Stimulated activated CD8-positive, alpha-beta memory T cell treated with anti-CD3 and anti-CD28 coated beads, Interleukin-4, amount 100 ng/mL, for 24 hours (primary cell): ENCODE results near the gene ZBED4.
"Not testable (repeated sequence)": the region's sequence is repeated elsewhere in the genome, so short reads cannot be mapped to it uniquely, and the experiment has no call there.

Experiments used
- DNase-seq: peaks from one replicate; pipeline ENCODE4 v3.0.0-alpha.2; 2020; ENCODE audit warnings: low read depth

The ZBED4 gene, protein sequence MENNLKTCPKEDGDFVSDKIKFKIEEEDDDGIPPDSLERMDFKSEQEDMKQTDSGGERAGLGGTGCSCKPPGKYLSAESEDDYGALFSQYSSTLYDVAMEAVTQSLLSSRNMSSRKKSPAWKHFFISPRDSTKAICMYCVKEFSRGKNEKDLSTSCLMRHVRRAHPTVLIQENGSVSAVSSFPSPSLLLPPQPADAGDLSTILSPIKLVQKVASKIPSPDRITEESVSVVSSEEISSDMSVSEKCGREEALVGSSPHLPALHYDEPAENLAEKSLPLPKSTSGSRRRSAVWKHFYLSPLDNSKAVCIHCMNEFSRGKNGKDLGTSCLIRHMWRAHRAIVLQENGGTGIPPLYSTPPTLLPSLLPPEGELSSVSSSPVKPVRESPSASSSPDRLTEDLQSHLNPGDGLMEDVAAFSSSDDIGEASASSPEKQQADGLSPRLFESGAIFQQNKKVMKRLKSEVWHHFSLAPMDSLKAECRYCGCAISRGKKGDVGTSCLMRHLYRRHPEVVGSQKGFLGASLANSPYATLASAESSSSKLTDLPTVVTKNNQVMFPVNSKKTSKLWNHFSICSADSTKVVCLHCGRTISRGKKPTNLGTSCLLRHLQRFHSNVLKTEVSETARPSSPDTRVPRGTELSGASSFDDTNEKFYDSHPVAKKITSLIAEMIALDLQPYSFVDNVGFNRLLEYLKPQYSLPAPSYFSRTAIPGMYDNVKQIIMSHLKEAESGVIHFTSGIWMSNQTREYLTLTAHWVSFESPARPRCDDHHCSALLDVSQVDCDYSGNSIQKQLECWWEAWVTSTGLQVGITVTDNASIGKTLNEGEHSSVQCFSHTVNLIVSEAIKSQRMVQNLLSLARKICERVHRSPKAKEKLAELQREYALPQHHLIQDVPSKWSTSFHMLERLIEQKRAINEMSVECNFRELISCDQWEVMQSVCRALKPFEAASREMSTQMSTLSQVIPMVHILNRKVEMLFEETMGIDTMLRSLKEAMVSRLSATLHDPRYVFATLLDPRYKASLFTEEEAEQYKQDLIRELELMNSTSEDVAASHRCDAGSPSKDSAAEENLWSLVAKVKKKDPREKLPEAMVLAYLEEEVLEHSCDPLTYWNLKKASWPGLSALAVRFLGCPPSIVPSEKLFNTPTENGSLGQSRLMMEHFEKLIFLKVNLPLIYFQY

GRCh38 chr22:49852898-49853894 lies at the start of gene ZBED4:
Gene ZBED4, plus strand, starts transcription at chr22:49853844. Its CDS starts 29,819 bp downstream, at chr22:49883663.
- peak; percentile 99 for DNase-seq

- no peak for DNase-seq
These were observed 46.5 kb upstream of the ZBED4 start for GRCh38 chr22:49807129-49807528.

DNA sequence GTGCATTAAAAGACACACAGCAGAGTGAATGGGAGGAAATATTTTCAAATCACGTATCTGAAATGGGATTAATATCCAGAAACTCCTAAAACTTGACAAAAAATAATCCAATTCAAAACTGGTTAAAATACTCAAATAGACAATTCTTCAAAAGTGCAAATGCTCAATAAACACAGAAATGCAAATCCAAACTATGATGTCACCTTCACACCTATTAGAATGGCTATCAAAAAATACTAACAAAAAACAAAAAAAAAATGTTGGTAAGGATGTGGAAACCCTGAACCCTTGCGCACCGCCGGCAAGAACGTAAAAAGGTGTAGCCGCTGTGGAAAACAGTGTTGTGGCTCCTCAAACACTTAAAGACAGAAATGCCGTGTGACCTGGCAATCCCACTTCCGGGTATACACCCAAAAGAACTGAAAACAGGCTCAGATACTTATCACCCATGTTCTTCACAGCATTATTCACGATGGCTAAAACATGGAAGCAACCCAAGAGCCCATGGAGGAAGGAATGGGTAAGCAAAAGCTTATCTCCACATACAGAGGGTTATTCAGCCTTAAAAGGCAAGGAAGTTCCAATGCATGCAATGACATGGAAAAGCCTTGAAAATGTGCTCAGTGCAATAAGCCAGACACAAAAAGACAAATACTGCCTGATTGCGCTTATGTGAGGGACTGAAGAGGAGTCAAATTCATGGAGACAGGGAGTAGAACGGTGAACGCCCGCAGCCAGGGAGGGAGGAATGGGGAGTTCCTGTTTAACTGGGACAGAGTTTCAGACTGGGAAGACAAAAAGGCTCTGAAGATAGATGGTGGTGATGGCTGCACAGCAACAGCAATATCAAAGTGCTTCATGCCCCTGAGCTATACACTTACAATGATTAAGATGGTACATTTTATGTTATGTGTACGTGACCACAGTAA lies 45.6 kb upstream of the ZBED4 start:
- DNase-seq, result no peak

- no peak for DNase-seq
These were observed 43.2 kb upstream of the ZBED4 start for GRCh38 chr22:49810363-49811019.

DNA sequence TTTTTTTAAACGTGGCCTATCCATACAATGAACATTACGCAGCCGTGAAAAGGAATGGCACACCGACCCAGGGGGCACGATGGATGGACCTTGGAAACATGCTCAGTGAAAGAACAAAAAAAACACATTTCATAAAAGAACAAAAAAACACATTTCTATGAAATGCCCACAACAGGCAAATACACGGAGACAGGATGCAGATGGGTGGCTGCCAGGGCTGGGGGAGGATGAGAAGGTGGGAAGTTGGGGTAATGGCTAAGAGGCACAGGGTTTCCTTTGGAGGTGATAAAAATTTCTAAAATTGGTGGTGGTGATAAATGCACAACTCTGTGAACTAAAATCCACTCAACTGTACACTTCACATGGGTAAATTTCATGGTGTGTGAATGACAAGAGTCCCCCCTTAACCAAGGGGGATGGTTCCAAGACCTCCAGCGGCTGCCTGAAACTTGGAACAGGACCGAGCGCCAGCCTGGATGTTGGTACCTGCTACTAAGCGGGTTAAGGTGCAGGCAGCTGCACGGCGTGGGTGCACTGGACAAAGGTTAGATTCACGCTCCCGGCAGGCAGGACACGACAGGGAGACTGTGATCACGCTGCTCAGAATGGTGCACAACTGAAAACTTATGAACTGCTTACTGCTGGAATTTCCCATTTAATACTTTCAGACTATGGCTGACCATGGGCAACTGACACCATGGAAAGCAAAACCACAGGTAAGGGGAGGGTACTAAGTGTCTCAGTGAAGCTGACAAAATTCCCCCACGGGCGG lies 42.4 kb upstream of the ZBED4 start:
- no peak for DNase-seq

DNA sequence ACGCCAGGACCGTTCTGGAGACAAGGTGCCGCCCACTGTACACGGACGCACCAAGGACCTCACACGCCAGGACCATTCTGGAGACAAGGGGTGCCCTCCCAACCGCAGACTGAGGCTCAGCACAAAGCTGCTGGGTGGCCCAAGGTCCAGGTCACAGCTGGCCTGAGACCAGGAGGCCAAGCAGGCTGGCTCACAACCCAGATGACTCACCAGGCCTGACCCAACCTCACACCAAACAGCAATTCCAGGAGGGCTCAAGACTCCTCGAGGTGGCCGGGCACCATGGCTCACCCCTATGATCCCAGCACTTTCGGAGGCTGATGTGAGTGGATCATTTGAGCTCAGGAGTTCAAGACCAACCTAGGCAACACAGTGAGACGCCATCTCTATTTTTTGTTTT lies 40.8 kb upstream of the ZBED4 start:
- DNase-seq, result no peak

- no peak for DNase-seq
These were observed 39.4 kb upstream of the ZBED4 start for GRCh38 chr22:49814164-49814686.

- DNase-seq, result no peak
These were observed 38.8 kb upstream of the ZBED4 start for GRCh38 chr22:49814856-49815255.

DNA sequence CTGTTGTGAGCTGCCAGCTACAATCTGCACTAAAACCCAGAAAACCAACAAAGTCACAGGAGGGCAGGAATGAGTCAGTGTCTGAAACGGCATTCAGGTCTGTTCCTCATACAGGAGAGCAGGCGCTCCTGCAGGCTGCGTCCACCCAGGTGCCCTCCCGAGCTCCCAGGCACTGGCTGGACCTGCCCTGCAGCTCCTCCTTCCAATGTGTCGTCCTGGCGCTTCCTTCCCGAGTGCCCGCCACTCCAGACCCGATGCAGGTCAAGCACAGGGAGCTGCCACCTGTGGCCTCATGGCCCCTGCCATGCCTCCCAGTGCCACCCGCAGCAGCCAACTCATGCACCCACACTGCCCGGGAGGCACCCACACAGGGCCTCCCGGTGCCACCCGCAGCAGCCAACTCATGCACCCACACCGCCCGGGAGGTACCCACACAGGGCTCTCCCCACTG lies 38.0 kb upstream of the ZBED4 start:
- DNase-seq, result no peak

- no peak for DNase-seq
These were observed 36.3 kb upstream of the ZBED4 start for GRCh38 chr22:49817359-49817758.

DNA sequence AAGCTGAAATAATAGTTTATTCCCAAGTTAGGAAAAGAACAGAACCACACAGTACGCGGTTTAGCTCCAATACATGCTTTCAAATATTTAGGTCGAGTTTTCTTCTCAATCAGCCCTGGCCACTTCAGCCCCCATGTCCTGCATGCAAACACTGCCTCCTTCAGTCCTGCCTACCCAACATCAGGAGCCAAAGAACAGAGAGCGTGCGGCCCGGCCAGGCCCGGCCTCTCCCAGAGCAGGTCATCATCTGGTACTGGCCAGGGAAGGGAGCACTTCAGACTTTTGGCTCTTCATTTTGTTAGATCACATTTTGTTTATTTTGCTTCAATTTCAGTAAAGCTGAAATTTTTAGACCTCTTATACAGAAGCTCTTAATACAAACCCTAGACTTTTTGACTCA lies 32.7 kb upstream of the ZBED4 start:
- no peak for DNase-seq

DNA sequence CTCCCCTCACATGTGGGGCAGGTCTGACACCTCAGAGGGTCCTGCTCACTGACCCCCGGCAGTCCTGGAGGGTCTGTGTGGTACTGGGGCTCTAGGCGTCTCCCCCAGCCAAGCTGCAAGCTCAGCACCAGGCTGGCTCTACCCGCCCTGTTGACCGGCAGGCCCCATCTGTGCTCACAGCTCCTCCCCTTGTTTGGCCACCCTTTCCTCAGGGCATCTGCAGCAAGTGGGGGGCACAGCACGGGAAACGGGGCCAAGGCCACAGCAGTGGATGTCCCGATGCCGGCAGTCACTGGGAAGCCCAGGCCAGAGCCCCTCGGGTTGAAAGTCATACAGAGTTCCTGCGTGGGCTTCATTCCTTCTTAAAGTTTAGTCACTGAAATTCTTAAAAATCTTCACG lies 31.9 kb upstream of the ZBED4 start:
- not testable (repeated sequence) for DNase-seq

DNA sequence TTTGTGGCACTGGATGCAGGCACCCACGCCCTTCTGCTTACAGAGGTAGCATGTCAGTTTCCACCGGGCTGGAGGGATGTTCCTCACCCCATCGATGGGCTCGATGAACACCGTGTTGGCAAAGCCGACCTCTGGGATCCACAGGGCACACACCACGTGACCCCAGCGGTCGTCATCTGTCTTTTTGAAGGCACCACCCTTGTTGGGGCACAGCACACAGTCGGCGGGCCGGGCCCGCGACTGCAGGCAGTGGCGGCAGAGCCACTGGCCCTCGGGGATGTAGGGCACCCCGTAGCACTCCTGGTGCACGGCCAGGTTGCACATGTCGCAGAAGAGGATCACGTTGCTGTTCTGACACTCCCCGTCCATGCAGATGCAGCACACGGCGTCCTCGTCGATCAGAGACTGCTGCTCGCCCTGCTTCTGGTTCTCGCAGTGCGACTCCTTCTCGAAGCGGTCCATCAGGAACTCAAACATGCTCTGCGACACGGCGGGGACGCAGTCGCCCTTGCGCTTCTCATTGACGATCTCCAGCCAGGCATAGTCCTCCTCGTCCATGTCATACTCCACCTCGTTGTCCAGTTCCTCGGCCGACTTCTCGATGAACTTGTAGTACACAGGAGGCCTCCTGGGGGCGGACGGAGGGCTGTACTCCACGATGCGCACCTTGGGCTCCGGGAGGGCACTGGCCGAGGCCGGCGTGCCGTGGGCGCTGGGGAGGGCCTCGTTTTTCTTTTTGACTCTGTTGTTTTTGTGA lies 30.2 kb upstream of the ZBED4 start:
- no peak for DNase-seq

DNA sequence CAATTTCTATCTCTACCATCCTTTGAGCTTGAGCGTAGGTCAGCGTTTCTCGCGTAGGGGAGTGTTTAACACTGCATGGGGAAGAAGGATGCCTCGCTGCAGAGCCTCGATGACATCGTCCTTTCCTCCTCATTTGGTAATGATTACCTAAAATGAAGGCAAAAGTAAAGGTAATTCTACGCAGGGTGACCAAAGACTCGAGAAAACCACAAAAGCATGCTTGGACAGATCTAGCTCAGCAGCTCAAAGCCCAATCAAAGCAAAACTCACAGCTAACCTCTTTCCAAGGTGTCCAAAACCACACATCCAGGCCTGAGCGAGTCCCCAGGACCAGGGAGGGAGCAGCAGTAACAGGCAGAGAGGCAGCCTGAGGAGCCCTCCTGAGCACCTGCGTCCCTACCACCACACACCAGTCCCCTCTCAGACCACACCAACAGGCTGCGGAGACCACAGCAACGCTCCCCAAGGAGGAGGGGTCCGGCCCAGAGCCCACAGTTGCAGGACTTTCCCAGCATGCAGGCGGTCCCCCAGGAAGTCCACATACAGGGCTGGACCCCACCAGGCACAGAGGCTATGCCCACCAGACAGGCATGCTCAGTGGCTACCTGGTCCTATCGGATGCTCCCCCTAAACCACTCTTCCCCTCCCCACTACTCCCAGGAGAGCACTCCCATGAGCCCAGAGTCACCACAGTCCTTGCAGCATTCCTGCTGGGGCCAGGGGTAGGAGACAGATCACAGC lies 29.3 kb upstream of the ZBED4 start:
- no peak for DNase-seq

DNA sequence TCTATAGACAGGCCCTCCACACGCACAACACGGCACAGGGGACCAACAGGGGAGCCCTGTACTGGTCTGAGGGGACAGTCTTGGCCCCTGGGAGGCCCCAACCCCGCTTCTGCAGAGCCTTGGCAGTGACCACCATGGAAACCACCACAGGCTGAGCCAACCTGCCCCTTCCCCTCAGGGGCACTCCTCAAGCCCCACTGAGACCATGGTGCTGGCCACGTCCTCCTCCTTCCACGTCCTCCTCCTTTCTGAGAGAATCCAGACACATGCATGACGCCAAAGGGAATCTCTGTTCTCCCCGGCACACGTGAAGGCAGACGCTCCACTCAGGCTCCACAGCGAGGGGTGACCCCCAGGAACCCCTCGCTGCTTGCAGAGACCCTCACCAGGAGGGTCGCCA lies 28.7 kb upstream of the ZBED4 start:
- no peak for DNase-seq

GRCh38 chr22:49825436-49825835 lies 28.2 kb upstream of the ZBED4 start:
- no peak for DNase-seq
